Lung (tissue), 12 donors: ENCODE results near the gene PLCG2. TPM values are rescaled to one million over a fixed set of nuclear protein-coding genes. Genes with fewer than 3 reads are reported as not detected.

Experiments used
- ATAC-seq: fragments of 200-7000 bp; cut with Tn5 transposase; one replicate; pipeline ENCODE4 v1.9.1; 2020; ENCODE audit warnings: moderate number of reproducible peaks; ENCODE audit not compliant: insufficient read depth, low FRiP score
- DNase-seq, 3 donors: peaks; one replicate each; pipeline ENCODE4 v3.0.0-alpha.2; 2013 to 2017
- H3K27ac ChIP-seq, 2 donors: one replicate each; pipeline ENCODE4 v1.5.1; 2013; ENCODE audit warnings: mild to moderate bottlenecking in 2 of 2, moderate library complexity in 2 of 2, control low read depth in 1 of 2, inconsistent platforms in 1 of 2, low read depth in 1 of 2, low read length in 1 of 2
- H3K27me3 ChIP-seq, 3 donors: one replicate each; pipeline ENCODE4 v1.5.1; 2013; ENCODE audit warnings: low read length in 2 of 3; ENCODE audit not compliant: control insufficient read depth in 3 of 3, insufficient read depth in 3 of 3
- H3K36me3 ChIP-seq, 4 donors: one replicate each; pipeline ENCODE4 v1.5.1; 2013; ENCODE audit warnings: low read length in 4 of 4, mild to moderate bottlenecking in 1 of 4, moderate library complexity in 1 of 4; ENCODE audit not compliant: control insufficient read depth in 4 of 4, insufficient read depth in 4 of 4
- H3K4me1 ChIP-seq, 5 donors: one replicate each; pipeline ENCODE4 v1.5.1; 2013; ENCODE audit warnings: low read length in 5 of 5, mild to moderate bottlenecking in 2 of 5, moderate library complexity in 1 of 5; ENCODE audit not compliant: control insufficient read depth in 5 of 5, insufficient read depth in 5 of 5
- H3K4me3 ChIP-seq: one replicate; pipeline ENCODE4 v1.5.1; 2013; ENCODE audit warnings: mild to moderate bottlenecking, control low read depth, moderate library complexity
- H3K9ac ChIP-seq, 2 donors: one replicate each; pipeline ENCODE4 v1.5.1; 2013; ENCODE audit warnings: low read length in 2 of 2, control low read depth in 1 of 2; ENCODE audit not compliant: insufficient read depth in 1 of 2
- H3K9me3 ChIP-seq, 4 donors: one replicate each; pipeline ENCODE4 v1.5.1; 2013; ENCODE audit warnings: low read length in 3 of 4, mild to moderate bottlenecking in 1 of 4, moderate library complexity in 1 of 4; ENCODE audit not compliant: control insufficient read depth in 4 of 4, insufficient read depth in 3 of 4
- CTCF ChIP-seq: IDR thresholded peaks from 2 replicates; pipeline ENCODE4 v1.5.1; 2012; ENCODE audit warnings: mild to moderate bottlenecking; ENCODE audit errors: control extremely low read depth, extremely low read depth
- WGBS, 2 donors: extraction: QIAGEN DNeasy Blood & Tissue Kit; methylation state at CpG; one replicate each; pipeline ENCODE4 v1.1.7; 2013; 5-methylcytosine and 5-hydroxymethylcytosine counted together
- polyA plus RNA-seq, 2 donors: library from polyadenylated mRNA; stranded (reverse); fragments of 200-250 nt; gene quantifications; one replicate each; pipeline ENCODE4 v1.2.1, GENCODE V29; 2013
- total RNA-seq, 2 donors: library from RNA; depleted of rRNA in 1 of 2; stranded (reverse); fragments of >200 nt in 1 of 2; gene quantifications; one replicate each; pipeline ENCODE4 v1.2.1, GENCODE V29; 2014 to 2021
- donor health status: control.
- donor health status: control.
- donor health status: Bipolar disorder and iron deficiency.
- donor health status: healthy.
- donor health status: DM: yes; HTN: yes; CAD: no.

PLCG2 gene
- total and polyA plus RNA-seq, 4 donors, result 8.8 to 41.0 (median 29.4) TPM

GRCh38 chr16:81868057-81868748, 89.1 kb downstream of the PLCG2 start:
- Histone ChIP-seq H3K27ac (no peak overlapping the region), H3K4me1 (peaks cover 0 to 12% (median 0%) of the 10 kb centered on the region in 5 donors), H3K9me3 (no peaks in the 10 kb centered on the region), H3K9ac (no peak overlapping the region), H3K4me3 (no peak overlapping the region), H3K27me3 (peaks cover 0 to 7% (median 4%) of the 10 kb centered on the region in 3 donors), H3K36me3 (no peaks in the 10 kb centered on the region)
- no peak for DNase-seq
- ATAC-seq, result no peak
- 75 to 93% methylated on average over 3 of the region's 3 CpGs for WGBS, 2 donors
- no peak for TF ChIP-seq CTCF

DNA sequence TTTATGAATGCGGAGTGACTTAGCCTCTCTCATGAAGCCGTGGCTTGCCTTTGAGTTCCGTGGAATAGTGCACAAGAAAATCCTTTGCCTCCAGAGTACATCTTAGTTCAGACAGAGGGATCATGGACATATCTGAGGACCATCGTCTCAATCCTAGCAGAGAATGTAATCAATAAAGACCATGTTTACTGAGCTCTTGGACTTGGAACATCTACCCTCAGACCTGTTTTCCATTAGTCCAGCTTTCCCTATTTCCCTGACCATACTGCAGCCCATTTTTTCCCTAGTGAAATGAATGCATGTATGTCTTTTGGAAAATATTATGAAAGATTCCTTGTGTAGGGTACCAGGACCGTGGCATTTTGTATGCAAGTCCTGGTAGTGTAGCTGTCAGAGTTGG, 90.2 kb downstream of the PLCG2 start:
- Histone ChIP-seq H3K27me3 (no peaks in the 10 kb centered on the region), H3K4me3 (no peak overlapping the region), H3K27ac (no peak overlapping the region), H3K9ac (no peak overlapping the region), H3K4me1 (peaks cover 0 to 12% (median 0%) of the 10 kb centered on the region in 5 donors), H3K36me3 (no peaks in the 10 kb centered on the region), H3K9me3 (no peaks in the 10 kb centered on the region)
- 84 to 89% methylated on average over 5 of the region's 5 CpGs for WGBS, 2 donors
- DNase-seq (no peak), ATAC-seq (no peak)
- TF ChIP-seq CTCF, result no peak

- Histone ChIP-seq H3K27ac (no peak overlapping the region), H3K9me3 (peaks cover 0 to 1% (median 0%) of the 10 kb centered on the region in 4 donors), H3K36me3 (no peaks in the 10 kb centered on the region), H3K27me3 (no peaks in the 10 kb centered on the region), H3K4me3 (no peak overlapping the region), H3K4me1 (no peaks in the 10 kb centered on the region), H3K9ac (no peak overlapping the region)
- WGBS, 2 donors, result 45 to 70% methylated on average over 4 of the region's 4 CpGs
- ATAC-seq, result no peak
- no peak for TF ChIP-seq CTCF
- DNase-seq, result no peak
Observed at GRCh38 chr16:81873206-81873605, 94.1 kb downstream of the PLCG2 start.
